ENCODE results near the gene DNAH17. TPM values are rescaled to one million over a fixed set of nuclear protein-coding genes. Genes with fewer than 3 reads are reported as not detected.
"Not testable (repeated sequence)": the region's sequence is repeated elsewhere in the genome, so short reads cannot be mapped to it uniquely, and the experiment has no call there.

DNAH17 gene
- total RNA-seq, 1 experiment from 2014 or later, result 0.23 TPM

GRCh38 chr17:78507526-78507925 lies 69.7 kb downstream of the DNAH17 start:
- H3K9me3 Mint-ChIP-seq (ENCODE audit: unreplicated experiment), result no peaks in the 10 kb centered on the region
- no peak overlapping the region for H3K27ac Mint-ChIP-seq (ENCODE audit: unreplicated experiment)
- H3K36me3 ChIP-seq (ENCODE audit: control insufficient read depth, insufficient read depth, low read length), result no peaks in the 10 kb centered on the region
- ChIA-PET POLR2A (no interaction called here), CTCF (no interaction called here)
- TF ChIP-seq CTCF (IDR thresholded peaks at IDR 0.05; ENCODE audit: insufficient read depth in 1 of 2, low read depth in 1 of 2, low read length in 1 of 2, severe bottlenecking in 1 of 2, unreplicated experiment in 1 of 2), result no peak
- BruUV-seq (replicated peaks), result no TSS peak
- H3K4me3 Mint-ChIP-seq (ENCODE audit: unreplicated experiment), result no peak overlapping the region
- no peaks in the 10 kb centered on the region for H3K9me3 ChIP-seq
- intact Hi-C loops (cut with micrococcal nuclease; ENCODE audit: unreplicated experiment), result no loop called here
- no peaks in the 10 kb centered on the region; the same call in 1 of the 2 replicates for H3K27me3 ChIP-seq (replicated peaks; ENCODE audit: control insufficient read depth, insufficient read depth, low read length)
- peaks cover 3% of the 10 kb centered on the region for H3K27me3 Mint-ChIP-seq (ENCODE audit: insufficient read depth, unreplicated experiment)
- no peak for DNase-seq
- H3K4me1 Mint-ChIP-seq (ENCODE audit: low read depth, unreplicated experiment), result no peaks in the 10 kb centered on the region
- H3K4me1 ChIP-seq, result peaks cover 8% of the 10 kb centered on the region
- no peaks in the 10 kb centered on the region for H3K36me3 Mint-ChIP-seq (ENCODE audit: insufficient read depth, unreplicated experiment)
- no peak overlapping the region for H3K4me3 ChIP-seq (ENCODE audit: low read depth, low read length)

- Histone ChIP-seq H3K9me3 (no peaks in the 10 kb centered on the region), H3K36me3 (ENCODE audit: control insufficient read depth, insufficient read depth, low read length) (no peaks in the 10 kb centered on the region), H3K27me3 (replicated peaks; ENCODE audit: control insufficient read depth, insufficient read depth, low read length) (no peaks in the 10 kb centered on the region; the same call in 1 of the 2 replicates), H3K4me1 (peaks cover 8% of the 10 kb centered on the region), H3K4me3 (ENCODE audit: low read depth, low read length) (no peak overlapping the region)
- intact Hi-C loops (cut with micrococcal nuclease; ENCODE audit: unreplicated experiment), result no loop called here
- POLR2A ChIA-PET, result no interaction called here
- H3K27me3 Mint-ChIP-seq (ENCODE audit: insufficient read depth, unreplicated experiment), result peaks cover 3% of the 10 kb centered on the region
- CTCF ChIA-PET, result no interaction called here
- no peak for DNase-seq
- no peak overlapping the region for H3K4me3 Mint-ChIP-seq (ENCODE audit: unreplicated experiment)
- TF ChIP-seq CTCF (IDR thresholded peaks at IDR 0.05; ENCODE audit: insufficient read depth in 1 of 2, low read depth in 1 of 2, low read length in 1 of 2, severe bottlenecking in 1 of 2, unreplicated experiment in 1 of 2), result no peak
- no TSS peak for BruUV-seq (replicated peaks)
- H3K4me1 Mint-ChIP-seq (ENCODE audit: low read depth, unreplicated experiment), result no peaks in the 10 kb centered on the region
- no peaks in the 10 kb centered on the region for H3K36me3 Mint-ChIP-seq (ENCODE audit: insufficient read depth, unreplicated experiment)
- H3K27ac Mint-ChIP-seq (ENCODE audit: unreplicated experiment), result no peak overlapping the region
- no peaks in the 10 kb centered on the region for H3K9me3 Mint-ChIP-seq (ENCODE audit: unreplicated experiment)
These were observed 70.5 kb downstream of the DNAH17 start for GRCh38 chr17:78506454-78507309.

GRCh38 chr17:78504156-78504925 lies 72.9 kb downstream of the DNAH17 start:
- no peaks in the 10 kb centered on the region for H3K36me3 ChIP-seq (ENCODE audit: control insufficient read depth, insufficient read depth, low read length)
- no peak for DNase-seq
- H3K4me3 ChIP-seq (ENCODE audit: low read depth, low read length), result no peak overlapping the region
- no peak overlapping the region for H3K27ac Mint-ChIP-seq (ENCODE audit: unreplicated experiment)
- H3K27me3 Mint-ChIP-seq (ENCODE audit: insufficient read depth, unreplicated experiment), result peaks cover 3% of the 10 kb centered on the region
- peaks cover 8% of the 10 kb centered on the region for H3K4me1 ChIP-seq
- CTCF ChIA-PET, result no interaction called here
- H3K9me3 Mint-ChIP-seq (ENCODE audit: unreplicated experiment), result no peaks in the 10 kb centered on the region
- intact Hi-C loops (cut with micrococcal nuclease; ENCODE audit: unreplicated experiment), result no loop called here
- POLR2A ChIA-PET, result no interaction called here
- no peak for TF ChIP-seq CTCF (IDR thresholded peaks at IDR 0.05; ENCODE audit: insufficient read depth in 1 of 2, low read depth in 1 of 2, low read length in 1 of 2, severe bottlenecking in 1 of 2, unreplicated experiment in 1 of 2)
- no peak overlapping the region for H3K4me3 Mint-ChIP-seq (ENCODE audit: unreplicated experiment)
- H3K9me3 ChIP-seq, result no peaks in the 10 kb centered on the region
- no peaks in the 10 kb centered on the region for H3K36me3 Mint-ChIP-seq (ENCODE audit: insufficient read depth, unreplicated experiment)
- no TSS peak for BruUV-seq (replicated peaks)
- H3K27me3 ChIP-seq (replicated peaks; ENCODE audit: control insufficient read depth, insufficient read depth, low read length), result no peaks in the 10 kb centered on the region; the same call in 1 of the 2 replicates
- no peaks in the 10 kb centered on the region for H3K4me1 Mint-ChIP-seq (ENCODE audit: low read depth, unreplicated experiment)

GRCh38 chr17:78503388-78503787 lies 73.8 kb downstream of the DNAH17 start:
- H3K4me3 ChIP-seq (ENCODE audit: low read depth, low read length); H3K27me3 Mint-ChIP-seq (ENCODE audit: insufficient read depth, unreplicated experiment); H3K36me3 Mint-ChIP-seq (ENCODE audit: insufficient read depth, unreplicated experiment); H3K4me1 ChIP-seq; H3K36me3 ChIP-seq (ENCODE audit: control insufficient read depth, insufficient read depth, low read length); DNase-seq; POLR2A ChIA-PET; intact Hi-C loops (cut with micrococcal nuclease; ENCODE audit: unreplicated experiment); H3K4me1 Mint-ChIP-seq (ENCODE audit: low read depth, unreplicated experiment); H3K9me3 ChIP-seq; H3K27ac Mint-ChIP-seq (ENCODE audit: unreplicated experiment); H3K27me3 ChIP-seq (replicated peaks; ENCODE audit: control insufficient read depth, insufficient read depth, low read length); H3K9me3 Mint-ChIP-seq (ENCODE audit: unreplicated experiment); H3K4me3 Mint-ChIP-seq (ENCODE audit: unreplicated experiment); BruUV-seq (replicated peaks): not testable (repeated sequence)
- CTCF ChIA-PET, result interaction anchor here (0.7 kb wide), 1 partner anchor 101 kb away, joined by 5 read pairs; no protein-coding TSS in a partner anchor
